ENCODE results near the gene RASSF3. TPM values are rescaled to one million over a fixed set of nuclear protein-coding genes. Genes with fewer than 3 reads are reported as not detected.
"Not testable (repeated sequence)": the region's sequence is repeated elsewhere in the genome, so short reads cannot be mapped to it uniquely, and the experiment has no call there.

RASSF3 gene
- total RNA-seq, 2 donors from 2014 or later = 64.3 to 92.1 TPM

GRCh38 chr12:64688219-64688618, 77.9 kb downstream of the RASSF3 start:
- Mint-ChIP-seq H3K4me3 (no peak overlapping the region), H3K4me1 (ENCODE audit: low read depth in 2 of 2) (peaks cover 35 to 39% of the 10 kb centered on the region in 2 donors), H3K27me3 (no peaks in the 10 kb centered on the region), H3K27ac (peak overlapping the region; percentile 29 to 64), H3K9me3 (no peaks in the 10 kb centered on the region), H3K36me3 (peaks cover 11% of the 10 kb centered on the region)
- DNase-seq (ENCODE audit: low spot score) (no peak), ATAC-seq (no peak)

GRCh38 chr12:64688715-64689114, 78.4 kb downstream of the RASSF3 start:
- ATAC-seq (no peak), DNase-seq (ENCODE audit: low spot score) (no peak)
- no peaks in the 10 kb centered on the region for H3K9me3 Mint-ChIP-seq
- no peak overlapping the region for H3K4me3 Mint-ChIP-seq
- H3K27me3 Mint-ChIP-seq = no peaks in the 10 kb centered on the region
- H3K27ac Mint-ChIP-seq = peak overlapping the region; percentile 29 to 64
- H3K4me1 Mint-ChIP-seq (ENCODE audit: low read depth in 2 of 2) = peaks cover 32 to 36% of the 10 kb centered on the region in 2 donors
- H3K36me3 Mint-ChIP-seq = peaks cover 11% of the 10 kb centered on the region

- H3K9me3 Mint-ChIP-seq; ATAC-seq; H3K27ac Mint-ChIP-seq; DNase-seq (ENCODE audit: low spot score); H3K27me3 Mint-ChIP-seq; H3K4me3 Mint-ChIP-seq: not testable (repeated sequence)
- H3K36me3 Mint-ChIP-seq = peaks cover 18% of the 10 kb centered on the region
- peaks cover 30 to 35% of the 10 kb centered on the region in 2 donors for H3K4me1 Mint-ChIP-seq (ENCODE audit: low read depth in 2 of 2)
These were observed 79.9 kb downstream of the RASSF3 start for GRCh38 chr12:64690236-64690635.

- DNase-seq (ENCODE audit: low spot score) = no peak
- Mint-ChIP-seq H3K27me3 (no peaks in the 10 kb centered on the region), H3K4me3 (no peak overlapping the region), H3K9me3 (no peaks in the 10 kb centered on the region), H3K4me1 (ENCODE audit: low read depth in 2 of 2) (peaks cover 29 to 38% of the 10 kb centered on the region in 2 donors), H3K27ac (peak overlapping the region; percentile 5 to 86), H3K36me3 (peaks cover 21% of the 10 kb centered on the region)
- no peak for ATAC-seq
These were observed 81.0 kb downstream of the RASSF3 start for GRCh38 chr12:64691227-64691794.

GRCh38 chr12:64691795-64692583, 81.7 kb downstream of the RASSF3 start:
- no peaks in the 10 kb centered on the region for H3K9me3 Mint-ChIP-seq
- no peak overlapping the region for H3K4me3 Mint-ChIP-seq
- ATAC-seq (no peak), DNase-seq (ENCODE audit: low spot score) (no peak)
- no peaks in the 10 kb centered on the region for H3K27me3 Mint-ChIP-seq
- H3K4me1 Mint-ChIP-seq (ENCODE audit: low read depth in 2 of 2) = peaks cover 35 to 38% of the 10 kb centered on the region in 2 donors
- H3K36me3 Mint-ChIP-seq = peaks cover 21% of the 10 kb centered on the region
- peak overlapping the region; percentile 5 to 86 for H3K27ac Mint-ChIP-seq

- H3K36me3 Mint-ChIP-seq = peaks cover 21% of the 10 kb centered on the region
These were observed 84.1 kb downstream of the RASSF3 start for GRCh38 chr12:64694130-64695040.

GRCh38 chr12:64695550-64695949, 85.3 kb downstream of the RASSF3 start:
- H3K27ac Mint-ChIP-seq = peak overlapping the region; percentile 22 to 66
- H3K4me3 Mint-ChIP-seq = no peak overlapping the region
- ATAC-seq (no peak), DNase-seq (ENCODE audit: low spot score) (no peak)
- H3K36me3 Mint-ChIP-seq = peaks cover 21% of the 10 kb centered on the region
- H3K9me3 Mint-ChIP-seq = no peaks in the 10 kb centered on the region
- no peaks in the 10 kb centered on the region for H3K27me3 Mint-ChIP-seq
- H3K4me1 Mint-ChIP-seq (ENCODE audit: low read depth in 2 of 2) = peaks cover 40 to 45% of the 10 kb centered on the region in 2 donors

More at GRCh38 chr12:64694130-64695040, 84.1 kb downstream of the RASSF3 start:
- Mint-ChIP-seq H3K4me1 (ENCODE audit: low read depth in 2 of 2) (peaks cover 31 to 36% of the 10 kb centered on the region in 2 donors), H3K4me3 (no peak overlapping the region), H3K9me3 (no peaks in the 10 kb centered on the region), H3K27me3 (no peaks in the 10 kb centered on the region), H3K27ac (peak overlapping the region; percentile 32 to 49)
- ATAC-seq (no peak), DNase-seq (ENCODE audit: low spot score) (no peak)

- no peaks in the 10 kb centered on the region for H3K27me3 Mint-ChIP-seq
- no peak for DNase-seq (ENCODE audit: low spot score)
- peak overlapping the region; percentile 6 to 76 for H3K27ac Mint-ChIP-seq
- peaks cover 46 to 52% of the 10 kb centered on the region in 2 donors for H3K4me1 Mint-ChIP-seq (ENCODE audit: low read depth in 2 of 2)
- ATAC-seq = no peak
- H3K36me3 Mint-ChIP-seq = peaks cover 28% of the 10 kb centered on the region
- no peak overlapping the region for H3K4me3 Mint-ChIP-seq
- no peaks in the 10 kb centered on the region for H3K9me3 Mint-ChIP-seq
These were observed 85.9 kb downstream of the RASSF3 start for GRCh38 chr12:64696080-64696741.

GRCh38 chr12:64699504-64700115, 89.3 kb downstream of the RASSF3 start:
- H3K27ac Mint-ChIP-seq = peak overlapping the region; percentile 79 to 90
- H3K9me3 Mint-ChIP-seq = no peaks in the 10 kb centered on the region
- DNase-seq (ENCODE audit: low spot score) (peak; percentile 73), ATAC-seq (peak; percentile 81 to 92)
- H3K36me3 Mint-ChIP-seq = peaks cover 14% of the 10 kb centered on the region
- no peaks in the 10 kb centered on the region for H3K27me3 Mint-ChIP-seq
- H3K4me1 Mint-ChIP-seq (ENCODE audit: low read depth in 2 of 2) = peaks cover 35 to 42% of the 10 kb centered on the region in 2 donors
- peak overlapping the region; percentile 70 for H3K4me3 Mint-ChIP-seq

- Mint-ChIP-seq H3K27ac (peak overlapping the region; percentile 79 to 90), H3K4me1 (ENCODE audit: low read depth in 2 of 2) (peaks cover 30 to 35% of the 10 kb centered on the region in 2 donors), H3K36me3 (peaks cover 8% of the 10 kb centered on the region), H3K27me3 (no peaks in the 10 kb centered on the region), H3K9me3 (no peaks in the 10 kb centered on the region), H3K4me3 (peak overlapping the region; percentile 70)
- peak; percentile 54 to 59 for ATAC-seq
- DNase-seq (ENCODE audit: low spot score) = no peak
These were observed 90.2 kb downstream of the RASSF3 start for GRCh38 chr12:64700532-64700931.

- H3K9me3 Mint-ChIP-seq = no peaks in the 10 kb centered on the region
- no peaks in the 10 kb centered on the region for H3K27me3 Mint-ChIP-seq
- peaks cover 31 to 34% of the 10 kb centered on the region in 2 donors for H3K4me1 Mint-ChIP-seq (ENCODE audit: low read depth in 2 of 2)
- ATAC-seq = no peak
- H3K27ac Mint-ChIP-seq = peak overlapping the region; percentile 79 to 90
- peaks cover 8% of the 10 kb centered on the region for H3K36me3 Mint-ChIP-seq
- peak overlapping the region; percentile 70 for H3K4me3 Mint-ChIP-seq
- DNase-seq (ENCODE audit: low spot score) = no peak
These were observed 91.0 kb downstream of the RASSF3 start for GRCh38 chr12:64701283-64701682.

GRCh38 chr12:64706306-64706705, 96.0 kb downstream of the RASSF3 start:
- Mint-ChIP-seq H3K9me3 (no peaks in the 10 kb centered on the region), H3K4me3 (no peak overlapping the region), H3K27ac (peak overlapping the region in 1 of 2 donors; percentile 52), H3K4me1 (ENCODE audit: low read depth in 2 of 2) (peaks cover 2 to 10% of the 10 kb centered on the region in 2 donors), H3K36me3 (no peaks in the 10 kb centered on the region), H3K27me3 (no peaks in the 10 kb centered on the region)
- DNase-seq (ENCODE audit: low spot score) (no peak), ATAC-seq (no peak)

GRCh38 chr12:64706857-64707256, 96.6 kb downstream of the RASSF3 start:
- peak overlapping the region in 1 of 2 donors; percentile 52 for H3K27ac Mint-ChIP-seq
- peaks cover 0 to 7% of the 10 kb centered on the region in 2 donors for H3K4me1 Mint-ChIP-seq (ENCODE audit: low read depth in 2 of 2)
- no peaks in the 10 kb centered on the region for H3K27me3 Mint-ChIP-seq
- ATAC-seq (no peak), DNase-seq (ENCODE audit: low spot score) (no peak)
- no peaks in the 10 kb centered on the region for H3K9me3 Mint-ChIP-seq
- no peak overlapping the region for H3K4me3 Mint-ChIP-seq
- no peaks in the 10 kb centered on the region for H3K36me3 Mint-ChIP-seq
